HepG2 (cell line): ENCODE results near the gene TMIGD2. TPM values are rescaled to one million over a fixed set of nuclear protein-coding genes. Genes with fewer than 3 reads are reported as not detected.

Experiments used
- DNMT3B ChIP-seq: conservative IDR thresholded peaks from 2 replicates; pipeline ENCODE4 v1.6.1; 2016; ENCODE audit warnings: missing biosample characterization, control low read depth
- E2F1 ChIP-seq: sonication (generic); formaldehyde crosslinking; IDR thresholded peaks from 2 replicates; pipeline ENCODE4 v1.5.0; 2020; ENCODE audit warnings: missing genetic modification reagents
- ELF1 ChIP-seq: sonication (generic); formaldehyde crosslinking; IDR thresholded peaks from 2 replicates; pipeline ENCODE4 v1.4.0; 2020; ENCODE audit warnings: missing genetic modification reagents
- KDM2A ChIP-seq: sonication (generic); formaldehyde crosslinking; IDR thresholded peaks from 2 replicates; pipeline ENCODE4 v1.4.0; 2020; ENCODE audit warnings: low read depth, missing genetic modification reagents, borderline replicate concordance
- KLF11 ChIP-seq: IDR thresholded peaks from 2 replicates; pipeline ENCODE4 v1.6.1; 2016; ENCODE audit warnings: missing compliant biosample characterization
- NFRKB ChIP-seq: fragments of 450-650 bp; IDR thresholded peaks from 2 replicates; pipeline ENCODE4 v1.6.1; 2017
- NRL ChIP-seq: sonication (generic); formaldehyde crosslinking; IDR thresholded peaks from 2 replicates; pipeline ENCODE4 v1.5.0; 2020; ENCODE audit warnings: missing genetic modification reagents, mild to moderate bottlenecking, moderate library complexity, borderline replicate concordance
- PCBP2 ChIP-seq: fragments of 200-400 bp; formaldehyde crosslinking; optimal IDR thresholded peaks from 2 replicates; pipeline ENCODE3; 2018; ENCODE audit warnings: low read length, low read depth; ENCODE audit not compliant: poor library complexity, severe bottlenecking
- RFX5 ChIP-seq: IDR thresholded peaks from 2 replicates; pipeline ENCODE4 v1.6.1; 2011; ENCODE audit warnings: low read depth, low read length, improper control_type of control experiment
- SIN3B ChIP-seq: fragments of 150-350 bp; IDR thresholded peaks from 2 replicates; pipeline ENCODE4 v1.6.1; 2014; ENCODE audit warnings: low read length
- ZBTB14 ChIP-seq: sonication (generic); formaldehyde crosslinking; IDR thresholded peaks from 2 replicates; pipeline ENCODE4 v1.4.0; 2020; ENCODE audit warnings: missing genetic modification reagents
- ZC3H13 ChIP-seq: sonication (generic); formaldehyde crosslinking; IDR thresholded peaks from 2 replicates; pipeline ENCODE4 v1.8.1; 2023; ENCODE audit warnings: mild to moderate bottlenecking, missing genetic modification reagents, moderate library complexity
- ZGPAT ChIP-seq: IDR thresholded peaks from 2 replicates; pipeline ENCODE4 v1.6.1; 2016; ENCODE audit warnings: mild to moderate bottlenecking
- ZKSCAN8 ChIP-seq: IDR thresholded peaks from 2 replicates; pipeline ENCODE4 v1.6.1; 2016; ENCODE audit warnings: borderline replicate concordance, missing genetic modification reagents, missing compliant biosample characterization
- ZNF180 ChIP-seq: sonication (generic); formaldehyde crosslinking; IDR thresholded peaks from 2 replicates; pipeline ENCODE4 v1.4.0; 2020; ENCODE audit warnings: low read depth, missing genetic modification reagents, borderline replicate concordance
- ZNF609 ChIP-seq: sonication (generic); formaldehyde crosslinking; IDR thresholded peaks from 2 replicates; pipeline ENCODE4 v1.4.0; 2020; ENCODE audit warnings: mild to moderate bottlenecking, missing genetic modification reagents, borderline replicate concordance
- ZNF619 ChIP-seq: sonication (generic); formaldehyde crosslinking; IDR thresholded peaks from 2 replicates; pipeline ENCODE4 v1.4.0; 2020; ENCODE audit warnings: mild to moderate bottlenecking, missing genetic modification reagents
- ZNF770 ChIP-seq: sonication (generic); formaldehyde crosslinking; IDR thresholded peaks from 2 replicates; pipeline ENCODE4 v1.5.0; 2020; ENCODE audit warnings: mild to moderate bottlenecking, missing genetic modification reagents
- polyA plus RNA-seq, 8 experiments: library from polyadenylated mRNA; depleted of rRNA in 3 of 8; stranded (reverse) in 7 of 8; unstranded in 1 of 8; fragments of >200 nt; fragmentation: Illumina TruSeq in 4 of 8; extraction: Trizol in 4 of 8; gene quantifications; 2 replicates each; pipeline versions ENCODE4 v1.2.1 to v1.2.3, GENCODE V29; 2011 to 2016; ENCODE audit warnings: low read depth in 4 of 8, missing spikeins in 1 of 8, mixed read lengths in 1 of 8; ENCODE audit not compliant: insufficient read depth in 1 of 8
- total RNA-seq, 5 experiments: library from RNA; depleted of rRNA; stranded (reverse); fragments of >200 nt; fragmentation: Illumina TruSeq; extraction: Trizol; gene quantifications; 2 replicates each; pipeline ENCODE4 v1.2.3, GENCODE V29; 2016; ENCODE audit warnings: low read depth in 1 of 5

TMIGD2 gene
- total and polyA plus RNA-seq, 2 of the 13 experiments (the other 11 are each of a cell fraction or from before 2014, with no cell fraction given): 0.11 to 1.0 TPM

- TF ChIP-seq ZGPAT (CRISPR knock-in tag): peak; percentile 95
- TF ChIP-seq KLF11: peak; percentile 94
- no peak for TF ChIP-seq SIN3B
- TF ChIP-seq ZNF619 (CRISPR knock-in tag): no peak
- no peak for TF ChIP-seq PCBP2
- TF ChIP-seq ZNF770 (CRISPR knock-in tag): peak; percentile 87
- TF ChIP-seq ELF1 (CRISPR knock-in tag): peak; percentile 96
- TF ChIP-seq NFRKB: no peak
- no peak for TF ChIP-seq ZNF180 (CRISPR knock-in tag)
- TF ChIP-seq RFX5: no peak
- peak; percentile 54; the same call in 1 of the 2 replicates for TF ChIP-seq NRL (CRISPR knock-in tag)
- TF ChIP-seq ZKSCAN8 (CRISPR knock-in tag): peak; percentile 85; the same call in 1 of the 2 replicates
- no peak for TF ChIP-seq E2F1 (CRISPR knock-in tag)
- peak; percentile 70; the same call in 1 of the 2 replicates for TF ChIP-seq DNMT3B (CRISPR knock-in tag)
- TF ChIP-seq KDM2A (CRISPR knock-in tag): peak; percentile 92
- peak; percentile 84; the same call in 1 of the 2 replicates for TF ChIP-seq ZNF609 (CRISPR knock-in tag)
- no peak for TF ChIP-seq ZBTB14 (CRISPR knock-in tag)
- no peak for TF ChIP-seq ZC3H13
Measured at GRCh38 chr19:4310247-4311121, 8.3 kb upstream of the TMIGD2 start (continued).
